Spleen (tissue), 7 donors: ENCODE results near the gene CMTR2.

Source experiments
- POLR2A ChIP-seq, 3 donors: fragments of 450-650 bp; IDR thresholded peaks; one replicate each; pipeline ENCODE4 v1.5.1; 2017; ENCODE audit warnings: antibody characterized with exemption in 3 of 3, mild to moderate bottlenecking in 1 of 3
- POLR2AphosphoS5 ChIP-seq, 3 donors: sonication (generic); formaldehyde crosslinking; IDR thresholded peaks; one replicate each; pipeline ENCODE4 v1.5.1; 2017; ENCODE audit warnings: antibody characterized with exemption in 3 of 3
- TF ChIP-seq, protein P1 (sequence below), 11 experiments: fragments of 200-600 bp in 7 of 11; fragments of 450-650 bp in 4 of 11; sonication (generic) in 4 of 11; IDR thresholded peaks in 8 of 11; conservative IDR thresholded peaks in 3 of 11; 1 replicate in 7 of 11; 2 replicates in 4 of 11; pipeline versions ENCODE4 v1.4.0 to v1.8.0; 2016 to 2021; ENCODE audit warnings: antibody characterized with exemption in 11 of 11, inconsistent platforms in 4 of 11, mild to moderate bottlenecking in 1 of 11
- donor health status: DM: no; HTN: no; CAD: no; lungs with moderate emphysema.
- donor health status: DM: no; HTN: no; CAD: no.
- donor health status: DM: no; HTN: no; CAD: no.

GRCh38 chr16:71242601-71243000 is 46.6 kb downstream of the CMTR2 start:
- no peak for TF ChIP-seq POLR2A (IDR thresholded peaks at IDR 0.05)
- TF ChIP-seq, protein P1, sequence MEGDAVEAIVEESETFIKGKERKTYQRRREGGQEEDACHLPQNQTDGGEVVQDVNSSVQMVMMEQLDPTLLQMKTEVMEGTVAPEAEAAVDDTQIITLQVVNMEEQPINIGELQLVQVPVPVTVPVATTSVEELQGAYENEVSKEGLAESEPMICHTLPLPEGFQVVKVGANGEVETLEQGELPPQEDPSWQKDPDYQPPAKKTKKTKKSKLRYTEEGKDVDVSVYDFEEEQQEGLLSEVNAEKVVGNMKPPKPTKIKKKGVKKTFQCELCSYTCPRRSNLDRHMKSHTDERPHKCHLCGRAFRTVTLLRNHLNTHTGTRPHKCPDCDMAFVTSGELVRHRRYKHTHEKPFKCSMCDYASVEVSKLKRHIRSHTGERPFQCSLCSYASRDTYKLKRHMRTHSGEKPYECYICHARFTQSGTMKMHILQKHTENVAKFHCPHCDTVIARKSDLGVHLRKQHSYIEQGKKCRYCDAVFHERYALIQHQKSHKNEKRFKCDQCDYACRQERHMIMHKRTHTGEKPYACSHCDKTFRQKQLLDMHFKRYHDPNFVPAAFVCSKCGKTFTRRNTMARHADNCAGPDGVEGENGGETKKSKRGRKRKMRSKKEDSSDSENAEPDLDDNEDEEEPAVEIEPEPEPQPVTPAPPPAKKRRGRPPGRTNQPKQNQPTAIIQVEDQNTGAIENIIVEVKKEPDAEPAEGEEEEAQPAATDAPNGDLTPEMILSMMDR (IDR thresholded peaks at IDR 0.05 in 8 of 11, conservative IDR thresholded peaks at IDR 0.05 in 3 of 11) = no peak
- no peak for TF ChIP-seq POLR2AphosphoS5 (IDR thresholded peaks at IDR 0.05)
